Measurements from ENCODE around the gene IL1B. TPM values are rescaled to one million over a fixed set of nuclear protein-coding genes. Genes with fewer than 3 reads are reported as not detected.

IL1B gene
- total and polyA plus RNA-seq, 2 of the 8 experiments (the other 6 are each of a cell fraction or from before 2014, with no cell fraction given), result not detected

GRCh38 chr2:112880091-112880531 lies 43.5 kb upstream of the IL1B start (continued):
- TF ChIP-seq CBX5 (IDR thresholded peaks at IDR 0.05; ENCODE audit: low read depth, low read length) (no peak), MAFK (IDR thresholded peaks at IDR 0.05; ENCODE audit: low read depth, low read length) (no peak), SP4 (IDR thresholded peaks at IDR 0.05; ENCODE audit: low read length) (no peak), SIRT6 (IDR thresholded peaks at IDR 0.05; ENCODE audit: low read length) (no peak)

All from H1 (cell line).